Kidney epithelial cell (primary cell): Measurements from ENCODE around the gene MCEMP1. TPM values are rescaled to one million over a fixed set of nuclear protein-coding genes. Genes with fewer than 3 reads are reported as not detected.

Experiments
- DNase-seq: peaks from one replicate; pipeline ENCODE4 v3.0.0-alpha.2; 2010; ENCODE audit warnings: low read depth
- H3K27me3 ChIP-seq: 2 replicates; pipeline ENCODE4 v1.6.0; 2011; ENCODE audit warnings: low read length; ENCODE audit not compliant: control insufficient read depth, insufficient read depth
- H3K36me3 ChIP-seq: 2 replicates; pipeline ENCODE4 v1.5.1; 2011; ENCODE audit warnings: low read length; ENCODE audit not compliant: control insufficient read depth, insufficient read depth
- H3K4me3 ChIP-seq: 2 replicates; pipeline ENCODE4 v1.5.1; 2011; ENCODE audit warnings: low read depth, mild to moderate bottlenecking, control low read depth, low read length
- total RNA-seq: library from RNA; depleted of rRNA; stranded (reverse); fragments of >200 nt; gene quantifications from 2 replicates; pipeline ENCODE4 v1.2.3, GENCODE V29; 2015
- TF ChIP-seq, protein P1 (sequence below): IDR thresholded peaks from 2 replicates; pipeline ENCODE4 v1.5.1; 2011; ENCODE audit warnings: mild to moderate bottlenecking, moderate library complexity, low read length, control low read depth, inconsistent platforms; ENCODE audit not compliant: insufficient read depth, poor library complexity, severe bottlenecking

Gene MCEMP1
- total RNA-seq, 1 donor from 2014 or later = not detected

DNA sequence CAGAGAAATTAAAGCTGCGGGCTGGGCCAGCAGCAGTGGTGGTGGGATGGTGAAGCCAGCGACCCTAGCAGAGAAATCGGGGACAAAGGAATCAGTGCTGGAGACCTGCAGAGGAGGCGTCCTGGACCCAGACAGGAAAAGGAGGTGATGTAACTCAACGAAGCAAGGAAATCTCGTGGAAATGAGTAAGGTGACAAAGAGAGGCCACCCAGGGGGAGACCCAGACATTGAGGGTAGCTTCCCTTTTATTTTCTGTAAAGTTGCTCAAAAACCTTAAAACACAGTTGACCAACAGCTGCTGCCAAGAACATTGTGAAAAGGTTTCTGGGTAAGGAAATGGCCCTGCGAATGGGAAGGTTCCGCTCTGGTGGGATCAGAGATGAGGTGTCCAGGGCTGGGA is 21.3 kb upstream of the MCEMP1 start:
- no peaks in the 10 kb centered on the region for H3K36me3 ChIP-seq
- no peak for DNase-seq
- H3K27me3 ChIP-seq = peaks cover 8% of the 10 kb centered on the region
- TF ChIP-seq, protein P1, sequence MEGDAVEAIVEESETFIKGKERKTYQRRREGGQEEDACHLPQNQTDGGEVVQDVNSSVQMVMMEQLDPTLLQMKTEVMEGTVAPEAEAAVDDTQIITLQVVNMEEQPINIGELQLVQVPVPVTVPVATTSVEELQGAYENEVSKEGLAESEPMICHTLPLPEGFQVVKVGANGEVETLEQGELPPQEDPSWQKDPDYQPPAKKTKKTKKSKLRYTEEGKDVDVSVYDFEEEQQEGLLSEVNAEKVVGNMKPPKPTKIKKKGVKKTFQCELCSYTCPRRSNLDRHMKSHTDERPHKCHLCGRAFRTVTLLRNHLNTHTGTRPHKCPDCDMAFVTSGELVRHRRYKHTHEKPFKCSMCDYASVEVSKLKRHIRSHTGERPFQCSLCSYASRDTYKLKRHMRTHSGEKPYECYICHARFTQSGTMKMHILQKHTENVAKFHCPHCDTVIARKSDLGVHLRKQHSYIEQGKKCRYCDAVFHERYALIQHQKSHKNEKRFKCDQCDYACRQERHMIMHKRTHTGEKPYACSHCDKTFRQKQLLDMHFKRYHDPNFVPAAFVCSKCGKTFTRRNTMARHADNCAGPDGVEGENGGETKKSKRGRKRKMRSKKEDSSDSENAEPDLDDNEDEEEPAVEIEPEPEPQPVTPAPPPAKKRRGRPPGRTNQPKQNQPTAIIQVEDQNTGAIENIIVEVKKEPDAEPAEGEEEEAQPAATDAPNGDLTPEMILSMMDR = no peak
- no peak overlapping the region for H3K4me3 ChIP-seq

DNA sequence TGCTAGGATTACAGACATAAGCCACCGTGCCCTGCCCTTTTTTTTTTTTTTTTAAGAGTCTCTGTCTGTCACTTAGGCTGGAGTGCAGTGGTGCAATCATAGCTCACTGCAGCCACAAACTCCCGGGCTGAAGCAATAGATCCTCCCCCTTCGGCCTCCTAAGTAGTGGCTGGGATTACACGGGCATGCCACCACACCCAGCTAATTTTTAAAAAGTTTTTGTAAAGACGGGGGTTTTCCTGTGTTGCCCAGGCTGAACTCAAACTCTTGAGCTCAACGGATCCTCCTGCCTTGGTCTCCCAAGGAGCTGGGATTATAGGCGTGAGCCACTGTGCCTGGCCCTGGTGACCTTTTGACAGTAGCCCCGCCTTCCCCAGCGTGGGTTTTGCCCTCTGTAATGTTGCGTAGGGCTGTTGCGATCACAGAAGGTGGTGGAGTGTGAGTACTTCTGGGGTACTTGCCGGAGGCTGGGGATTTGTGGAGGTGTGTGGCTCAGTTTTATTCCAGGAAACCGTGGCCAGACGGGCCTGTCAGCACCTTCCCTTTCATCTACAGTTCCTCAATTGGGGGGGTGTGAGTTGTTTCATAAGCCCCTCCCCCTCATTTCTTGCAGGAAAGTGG is 19.6 kb upstream of the MCEMP1 start:
- no peak for DNase-seq
- Histone ChIP-seq H3K36me3 (no peaks in the 10 kb centered on the region), H3K27me3 (peaks cover 5% of the 10 kb centered on the region), H3K4me3 (no peak overlapping the region)
- TF ChIP-seq, protein P1 = no peak

DNA sequence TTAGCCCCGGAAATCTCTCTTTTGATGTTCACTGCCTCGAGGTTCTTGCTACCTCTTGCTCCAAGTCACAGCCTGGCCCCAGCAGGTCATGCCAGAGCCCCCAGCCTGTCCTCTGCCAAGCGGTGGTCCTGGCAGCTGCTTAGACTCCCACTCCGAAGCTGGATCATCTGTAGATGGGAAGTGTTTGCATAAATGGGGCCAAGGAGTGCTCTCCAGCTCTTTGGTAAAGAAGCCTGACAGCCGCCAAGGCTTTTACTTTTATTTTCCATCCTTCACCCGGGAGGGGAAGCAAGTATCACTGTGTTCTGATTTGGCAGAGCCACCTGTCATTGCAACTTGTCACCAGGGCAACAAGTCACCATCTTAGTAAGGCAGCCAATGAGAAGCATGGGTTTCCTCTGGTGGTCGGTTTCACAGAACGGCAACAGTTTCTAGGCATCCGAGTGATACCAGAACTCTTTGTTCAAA is 18.6 kb upstream of the MCEMP1 start:
- no peak for DNase-seq
- Histone ChIP-seq H3K27me3 (peaks cover 5% of the 10 kb centered on the region), H3K36me3 (no peaks in the 10 kb centered on the region), H3K4me3 (no peak overlapping the region)
- TF ChIP-seq, protein P1 = no peak

DNA sequence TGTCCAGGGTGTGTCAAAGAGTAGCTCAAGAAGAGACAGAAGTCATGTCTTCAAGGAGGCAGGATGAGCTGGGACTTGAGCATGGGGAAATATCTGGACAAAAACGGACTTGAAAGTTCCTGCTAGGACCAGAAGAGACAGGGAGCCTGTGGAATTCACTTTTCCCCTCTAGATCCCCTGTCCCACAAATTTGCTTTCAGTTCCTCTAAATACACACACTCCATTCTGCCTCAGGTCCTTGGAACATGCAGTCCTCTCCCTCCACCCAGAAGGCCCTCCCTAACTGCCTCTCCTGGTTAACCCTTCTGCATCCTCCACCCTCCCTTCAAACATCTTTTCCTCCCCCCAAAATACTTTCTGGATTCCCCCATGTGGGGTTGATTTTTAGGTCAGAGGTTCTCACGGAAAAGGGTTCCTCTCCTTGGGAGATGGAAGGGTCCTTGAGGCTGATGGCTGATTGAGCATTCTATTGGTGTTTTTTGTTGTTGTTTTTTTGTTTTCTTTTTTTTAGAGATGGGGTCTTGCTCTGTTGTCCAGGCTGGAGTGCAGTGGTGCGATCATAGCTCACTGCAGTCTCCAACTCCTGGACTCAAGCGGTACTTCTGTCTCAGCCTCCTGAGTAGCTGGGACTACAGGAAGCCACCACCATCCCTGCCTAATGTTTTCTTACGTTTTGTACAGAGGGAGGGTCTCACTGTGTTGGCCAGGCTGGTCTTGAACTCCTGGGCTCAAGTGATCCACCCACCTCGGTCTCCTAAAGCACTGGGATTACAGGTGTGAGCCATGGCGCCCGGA is 14.9 kb upstream of the MCEMP1 start:
- Histone ChIP-seq H3K4me3 (no peak overlapping the region), H3K27me3 (peaks cover 2% of the 10 kb centered on the region), H3K36me3 (no peaks in the 10 kb centered on the region)
- TF ChIP-seq, protein P1 = no peak
- no peak for DNase-seq

DNA sequence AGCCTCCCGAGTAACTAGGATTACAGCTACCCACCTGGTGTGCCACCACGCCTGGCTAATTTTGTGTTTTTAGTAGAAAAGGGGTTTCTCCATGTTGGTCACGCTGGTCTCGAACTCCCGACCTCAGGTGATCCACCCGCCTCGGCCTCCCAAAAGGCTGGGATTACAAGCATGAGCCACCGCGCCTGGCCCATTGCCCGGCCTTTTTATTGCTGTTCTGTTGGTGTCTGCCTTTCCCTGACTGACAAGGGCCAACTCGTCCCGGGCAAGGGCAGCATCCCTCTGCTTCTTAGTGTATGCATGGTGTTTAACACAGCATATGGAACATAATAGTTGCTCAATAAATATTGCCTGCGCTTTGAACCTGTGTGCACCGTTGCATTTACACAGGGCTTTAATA is 14.2 kb upstream of the MCEMP1 start:
- Histone ChIP-seq H3K27me3 (peaks cover 2% of the 10 kb centered on the region), H3K36me3 (no peaks in the 10 kb centered on the region), H3K4me3 (no peak overlapping the region)
- DNase-seq = no peak
- TF ChIP-seq, protein P1 = no peak
